Measurements from ENCODE around the gene SVOP.

The SVOP gene

DNA sequence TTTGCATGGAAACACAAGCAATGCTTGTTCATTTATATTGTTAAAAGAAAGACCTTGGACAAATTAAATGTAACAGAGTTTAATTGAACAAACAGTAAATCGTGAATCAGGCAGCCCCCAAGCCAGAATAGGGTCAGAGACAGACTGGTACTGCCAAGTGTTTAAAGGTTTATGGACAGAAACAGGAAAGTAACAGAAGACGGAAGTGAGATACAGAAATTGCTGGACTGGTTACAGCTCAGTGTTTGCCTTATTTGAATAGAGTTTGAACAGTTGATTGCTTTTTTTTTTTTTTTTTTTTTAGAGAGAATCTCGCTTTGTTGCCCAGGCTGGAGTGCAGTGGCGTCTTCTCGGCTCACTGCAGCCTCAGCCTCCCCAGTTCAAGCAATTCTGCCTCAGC lies 90.7 kb downstream of the SVOP start:
- DNase-seq: no peak

DNA sequence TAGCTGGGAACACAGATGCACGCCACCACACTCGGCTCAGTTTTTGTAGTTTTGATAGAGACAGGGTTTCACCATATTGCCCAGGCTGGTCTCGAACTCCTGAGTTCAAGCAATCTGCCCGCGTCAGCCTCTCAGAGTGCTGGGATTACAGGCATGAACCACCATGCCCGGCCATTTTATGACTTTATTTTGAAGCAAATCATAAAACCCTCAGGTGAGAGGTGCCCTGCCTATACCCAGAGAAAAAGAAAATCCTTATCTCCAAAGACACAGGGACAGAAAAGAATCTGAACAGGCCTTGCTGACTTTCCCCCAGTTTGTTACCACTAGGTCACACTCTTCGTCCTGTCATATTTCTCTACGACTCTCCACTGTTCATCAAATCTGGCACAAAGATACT lies 92.2 kb downstream of the SVOP start:
- DNase-seq: no peak

DNA sequence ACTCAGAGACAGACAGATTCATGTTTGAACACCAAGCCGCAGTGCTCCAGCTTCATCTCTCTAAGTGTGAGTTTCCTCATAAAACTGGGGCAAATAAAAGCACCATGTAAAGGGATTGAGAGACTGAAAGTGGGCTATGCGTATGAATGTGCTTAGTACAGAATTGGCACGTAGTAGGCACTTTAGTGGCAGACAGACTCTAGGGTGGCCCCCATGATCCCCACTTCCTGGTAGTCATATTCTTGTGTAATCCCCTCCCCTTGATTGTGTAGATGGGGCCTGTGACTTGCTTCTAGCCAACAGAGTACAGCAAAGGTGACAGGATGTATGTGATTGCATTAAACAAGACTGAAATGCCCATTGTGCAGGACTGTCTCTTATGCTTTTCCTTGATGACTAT lies 98.0 kb downstream of the SVOP start:
- no peak for DNase-seq

- DNase-seq: no peak
Observed at GRCh38 chr12:108921946-108922345, 98.9 kb downstream of the SVOP start.

DNA sequence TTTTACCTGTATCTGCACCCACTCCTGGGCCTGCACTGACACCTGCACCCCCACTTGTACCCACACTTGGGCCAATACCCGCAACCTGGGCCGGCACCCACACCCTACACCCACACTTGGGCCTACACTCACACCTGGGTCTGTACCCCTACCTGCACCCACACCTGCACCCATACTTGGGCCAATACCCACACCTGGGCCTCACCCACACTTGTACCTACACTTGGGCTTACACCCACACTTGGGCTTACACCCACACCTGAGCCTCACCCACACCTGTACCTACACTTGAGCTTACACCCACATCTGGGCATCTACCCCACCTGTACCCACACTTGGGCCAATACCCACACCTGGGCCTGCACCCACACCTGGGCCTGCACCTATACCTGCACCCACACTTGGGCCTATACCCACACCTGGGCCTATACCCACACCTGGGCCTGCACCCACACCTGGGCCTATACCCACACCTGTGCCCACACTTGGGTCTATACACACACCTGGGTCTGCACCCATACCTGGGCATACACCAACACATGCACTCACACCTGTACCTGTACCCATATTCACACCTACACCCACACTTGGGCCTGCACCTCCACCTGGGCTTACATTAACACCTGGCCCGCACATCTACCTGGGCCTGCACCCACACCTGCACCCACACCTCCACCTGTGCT lies 101.8 kb downstream of the SVOP start:
- no peak for DNase-seq

DNA sequence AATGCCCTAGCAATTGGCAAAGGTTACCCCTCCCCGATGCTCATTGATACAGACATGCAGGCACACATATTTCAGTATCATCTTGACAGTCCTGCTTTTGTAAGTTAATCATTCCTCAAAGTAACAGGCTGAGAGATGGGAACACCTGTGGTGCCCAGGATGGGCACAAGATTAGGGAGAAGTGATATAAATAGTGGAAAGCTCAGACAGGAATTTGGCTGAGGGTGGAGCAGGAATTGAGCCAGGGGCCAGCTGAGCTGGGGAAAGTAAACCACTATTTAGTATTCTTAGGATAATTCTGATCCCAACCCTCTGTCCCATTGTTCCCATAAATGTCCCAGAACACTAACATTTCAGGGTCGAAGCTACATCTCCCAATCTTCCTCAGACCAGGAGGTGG lies 102.7 kb downstream of the SVOP start:
- no peak for DNase-seq

DNA sequence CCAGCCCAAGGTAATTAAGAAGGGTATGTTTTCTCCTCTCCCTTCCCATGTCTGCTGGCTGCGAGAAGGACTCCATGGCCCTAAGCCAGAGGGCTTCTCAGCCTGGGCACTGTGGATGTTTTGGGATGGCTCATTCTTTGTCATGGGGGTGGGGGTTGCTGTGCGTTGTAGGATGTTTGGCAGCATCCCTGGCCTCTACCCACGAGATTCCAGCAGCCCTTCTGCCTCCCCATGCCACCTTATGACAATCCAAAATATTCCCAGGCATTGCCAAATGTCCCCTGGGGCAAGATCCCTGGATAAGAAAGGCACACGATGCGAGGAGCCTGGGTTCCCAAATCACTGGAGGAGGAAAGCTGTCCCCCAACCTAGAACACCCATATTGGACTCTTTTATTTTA lies 104.5 kb downstream of the SVOP start:
- DNase-seq: peak in 1 of 2 experiments; percentile 37

DNA sequence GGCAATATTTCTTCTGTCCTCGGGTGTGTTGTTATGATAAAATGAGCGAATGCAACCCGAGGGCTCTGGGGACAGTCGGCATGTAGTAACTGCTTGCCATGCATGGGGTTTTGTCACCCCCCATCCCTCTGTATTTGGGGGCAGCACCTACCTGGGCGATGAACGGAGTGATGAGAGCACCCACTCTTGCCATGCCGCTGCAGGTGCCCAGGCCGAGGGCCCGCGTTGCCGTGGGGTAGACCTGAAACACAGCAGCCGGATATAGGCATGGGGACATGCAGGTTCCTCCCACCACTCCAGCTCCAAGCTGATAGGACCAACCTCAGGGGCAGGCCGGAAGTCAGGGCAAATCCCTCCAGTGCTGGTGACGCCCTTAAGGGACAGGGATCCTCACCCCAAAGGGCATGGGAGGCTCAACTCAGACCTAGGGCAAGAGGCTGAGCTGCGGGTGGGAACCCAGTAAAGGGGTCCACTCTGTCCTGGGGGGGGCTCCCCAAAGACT lies 105.2 kb downstream of the SVOP start:
- DNase-seq: no peak

DNA sequence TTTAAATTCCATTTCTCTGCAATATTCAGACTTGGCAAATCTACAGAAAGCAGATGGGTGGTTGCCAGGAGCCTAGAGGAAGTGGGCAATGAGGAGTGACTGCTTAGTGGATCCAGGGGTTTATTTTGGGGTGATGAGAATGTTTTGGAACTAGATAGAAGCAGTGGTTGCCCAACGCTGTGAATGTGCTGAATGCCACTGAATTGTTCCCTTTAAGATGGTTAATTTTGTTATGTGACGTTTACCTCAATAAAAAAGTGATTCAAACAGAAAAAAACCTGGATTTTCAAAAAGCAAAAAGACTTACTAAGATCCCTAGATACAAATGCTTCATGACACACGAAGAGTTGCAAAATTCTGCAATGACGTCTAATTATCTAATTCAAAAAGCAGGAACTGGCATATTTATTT lies 106.7 kb downstream of the SVOP start:
- DNase-seq: peak in 1 of 2 experiments; percentile 42

DNA sequence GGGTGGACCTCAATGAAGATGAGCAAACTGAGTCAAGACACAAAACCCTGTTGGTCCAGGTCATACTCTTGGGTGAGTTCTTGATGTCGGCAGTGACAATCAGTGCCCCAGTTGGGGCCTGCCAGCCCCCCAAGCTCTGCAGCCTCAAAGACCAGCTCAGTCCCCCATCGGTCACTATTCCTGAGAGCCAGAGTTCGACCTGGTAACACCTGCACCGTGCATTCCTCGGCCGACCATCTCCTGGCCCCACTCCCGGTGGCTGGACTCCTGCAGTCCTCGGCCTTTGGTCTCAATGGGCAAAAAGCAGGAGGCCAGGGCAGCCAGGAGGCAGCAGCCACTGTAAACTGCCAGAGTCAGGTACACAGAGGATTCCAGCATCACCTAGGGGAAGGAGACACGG lies 108.5 kb downstream of the SVOP start:
- DNase-seq: no peak

DNA sequence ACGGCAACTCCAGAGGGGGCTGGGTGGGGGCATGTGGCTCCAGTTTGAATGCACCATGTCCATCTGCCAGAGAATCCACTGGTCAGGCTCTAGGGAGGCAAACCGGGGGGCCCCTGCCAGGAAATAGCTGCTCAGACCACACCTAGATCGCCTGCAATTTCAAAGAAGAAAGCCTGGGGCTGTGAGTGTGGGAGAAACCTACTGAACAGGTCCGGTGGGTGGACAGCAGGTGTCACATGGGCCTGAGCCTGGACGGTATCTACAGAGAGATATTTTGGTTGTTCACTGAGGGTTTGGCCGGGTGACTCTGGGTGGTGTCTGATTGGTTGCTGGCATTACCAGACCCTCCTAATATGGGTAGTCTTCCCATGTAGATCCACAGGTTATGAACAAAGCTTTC lies 109.0 kb downstream of the SVOP start:
- DNase-seq: no peak

DNA sequence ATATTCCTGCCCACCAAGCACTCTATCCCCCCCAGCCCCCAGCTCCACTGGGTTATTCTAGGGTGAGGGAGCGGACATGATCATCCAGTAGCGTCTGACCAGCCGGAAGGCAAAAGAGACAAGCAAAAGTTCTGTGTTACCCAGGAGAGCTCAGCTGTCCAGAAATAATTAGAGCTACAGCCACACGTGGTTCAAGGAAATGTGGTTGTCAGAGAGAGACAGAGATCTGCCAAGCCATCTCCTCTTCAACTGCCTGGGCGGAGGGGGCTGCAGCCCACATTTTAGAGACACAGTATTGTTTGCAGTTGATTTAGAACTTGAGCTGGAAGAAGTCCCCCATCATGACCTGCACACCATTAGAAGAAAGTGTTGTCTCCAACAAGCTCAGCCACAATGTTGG lies 110.5 kb downstream of the SVOP start:
- no peak for DNase-seq

GRCh38 chr12:108907839-108908351 lies 113.0 kb downstream of the SVOP start:
- DNase-seq: no peak

- no peak for DNase-seq
Observed at GRCh38 chr12:108906971-108907370, 113.9 kb downstream of the SVOP start.

GRCh38 chr12:108905725-108906124 lies 115.1 kb downstream of the SVOP start:
- DNase-seq: no peak

DNA sequence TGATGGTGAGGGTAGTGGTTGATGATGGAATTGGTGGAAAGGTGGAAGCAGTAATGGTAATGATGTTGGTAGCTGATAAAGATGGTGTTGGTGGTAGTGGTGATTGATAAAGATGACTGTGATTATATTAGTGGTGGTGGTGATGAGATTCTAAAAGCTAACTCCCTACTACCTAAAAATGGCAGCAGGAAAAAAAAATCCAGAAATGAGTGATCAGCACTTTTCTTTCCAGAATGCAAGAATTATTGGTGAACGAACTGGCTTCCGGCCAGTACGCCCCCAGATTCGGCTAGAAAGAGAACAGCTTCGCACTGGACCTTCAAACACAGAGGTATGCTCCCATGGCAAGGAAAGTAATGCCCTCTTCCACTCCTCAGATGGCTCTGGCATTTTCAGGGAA lies 121.7 kb downstream of the SVOP start:
- DNase-seq: no peak

GRCh38 chr12:108896817-108897216 lies 124.1 kb downstream of the SVOP start:
- DNase-seq: no peak

DNA sequence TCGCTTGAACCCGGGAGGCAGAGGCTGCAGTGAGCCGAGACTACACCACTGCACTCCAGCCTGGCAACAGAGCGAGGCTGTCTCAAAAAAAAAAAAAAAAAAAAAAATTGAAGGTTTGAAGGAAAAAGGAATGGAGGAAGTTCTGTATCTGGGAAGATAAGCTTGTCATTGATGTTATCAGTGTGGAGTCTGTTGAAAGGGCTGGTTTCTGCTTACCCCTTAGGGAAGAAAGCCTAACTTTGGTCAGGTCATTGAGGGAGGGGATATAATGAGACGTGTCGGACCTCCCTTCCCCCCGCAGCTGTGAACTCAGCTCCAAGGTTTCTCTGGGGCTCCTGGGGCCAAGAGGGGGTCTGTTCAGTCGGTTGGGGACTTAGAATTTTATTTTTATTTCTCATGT lies 124.5 kb downstream of the SVOP start:
- DNase-seq: no peak

DNA sequence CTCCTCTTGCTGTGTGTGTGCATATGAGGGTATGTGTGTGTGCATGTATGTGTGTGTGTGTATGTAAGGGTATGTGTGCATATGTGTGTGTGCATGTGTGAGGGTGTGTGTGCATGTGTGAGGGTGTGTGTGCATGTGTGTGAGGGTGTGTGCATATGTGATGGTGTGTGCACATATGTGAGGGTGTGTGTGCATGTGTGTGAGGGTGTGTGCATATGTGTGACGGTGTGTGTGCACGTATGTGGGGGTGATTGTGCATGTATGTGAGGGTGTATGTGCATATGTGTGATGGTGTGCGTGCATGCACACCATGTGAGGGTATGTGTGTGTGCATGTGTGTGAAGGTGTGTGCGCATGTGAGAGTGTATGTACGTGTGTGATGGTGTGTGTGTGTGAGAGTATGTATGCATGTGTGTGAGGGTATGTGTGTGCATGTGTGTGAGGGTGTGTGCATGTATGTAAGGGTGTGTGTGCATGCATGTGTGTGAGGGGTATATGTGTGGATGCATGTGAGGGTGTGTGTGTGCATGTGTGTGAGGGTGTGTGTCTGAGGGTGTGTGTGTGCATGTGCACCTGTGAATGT lies 125.6 kb downstream of the SVOP start:
- DNase-seq: no peak

- DNase-seq: no peak
Observed at GRCh38 chr12:108890208-108890607, 130.7 kb downstream of the SVOP start.

- DNase-seq: no peak
Observed at GRCh38 chr12:108888031-108888430, 132.8 kb downstream of the SVOP start.

DNA sequence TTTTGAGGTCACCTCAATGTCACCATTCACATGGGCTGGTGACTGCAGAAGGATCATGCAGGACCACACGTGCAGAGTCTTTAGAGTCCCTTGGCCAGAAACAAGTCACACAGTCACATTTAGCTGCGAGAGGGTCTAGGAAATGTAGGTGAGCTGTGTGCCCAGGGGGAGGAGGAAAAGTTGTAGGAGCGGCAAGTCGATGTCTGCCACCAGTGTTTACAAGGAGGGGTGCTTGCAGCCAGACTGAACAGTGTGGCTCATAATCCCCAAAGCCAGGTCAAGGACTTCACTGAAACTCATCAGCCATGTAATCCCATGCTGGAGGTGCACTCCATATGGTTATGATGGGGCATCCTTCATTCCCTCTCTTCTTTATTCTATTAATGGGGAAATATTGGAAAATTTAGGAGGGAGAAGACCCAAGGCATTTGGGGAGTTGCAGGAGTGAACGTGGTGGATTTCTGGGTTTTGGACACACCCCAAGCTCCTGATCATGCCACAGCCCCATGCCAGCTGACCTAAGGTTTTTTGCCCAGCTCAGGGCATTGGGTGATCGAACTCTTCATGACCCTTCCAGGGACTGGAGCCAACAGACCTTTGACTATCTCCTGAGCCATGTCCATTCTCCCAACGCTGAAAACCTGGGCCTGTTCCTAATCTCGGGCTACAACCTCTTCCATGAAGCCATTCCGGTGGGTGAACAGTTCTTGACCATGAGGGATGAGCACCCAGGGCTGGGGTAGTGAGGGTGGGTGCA lies 133.8 kb downstream of the SVOP start:
- DNase-seq: no peak

DNA sequence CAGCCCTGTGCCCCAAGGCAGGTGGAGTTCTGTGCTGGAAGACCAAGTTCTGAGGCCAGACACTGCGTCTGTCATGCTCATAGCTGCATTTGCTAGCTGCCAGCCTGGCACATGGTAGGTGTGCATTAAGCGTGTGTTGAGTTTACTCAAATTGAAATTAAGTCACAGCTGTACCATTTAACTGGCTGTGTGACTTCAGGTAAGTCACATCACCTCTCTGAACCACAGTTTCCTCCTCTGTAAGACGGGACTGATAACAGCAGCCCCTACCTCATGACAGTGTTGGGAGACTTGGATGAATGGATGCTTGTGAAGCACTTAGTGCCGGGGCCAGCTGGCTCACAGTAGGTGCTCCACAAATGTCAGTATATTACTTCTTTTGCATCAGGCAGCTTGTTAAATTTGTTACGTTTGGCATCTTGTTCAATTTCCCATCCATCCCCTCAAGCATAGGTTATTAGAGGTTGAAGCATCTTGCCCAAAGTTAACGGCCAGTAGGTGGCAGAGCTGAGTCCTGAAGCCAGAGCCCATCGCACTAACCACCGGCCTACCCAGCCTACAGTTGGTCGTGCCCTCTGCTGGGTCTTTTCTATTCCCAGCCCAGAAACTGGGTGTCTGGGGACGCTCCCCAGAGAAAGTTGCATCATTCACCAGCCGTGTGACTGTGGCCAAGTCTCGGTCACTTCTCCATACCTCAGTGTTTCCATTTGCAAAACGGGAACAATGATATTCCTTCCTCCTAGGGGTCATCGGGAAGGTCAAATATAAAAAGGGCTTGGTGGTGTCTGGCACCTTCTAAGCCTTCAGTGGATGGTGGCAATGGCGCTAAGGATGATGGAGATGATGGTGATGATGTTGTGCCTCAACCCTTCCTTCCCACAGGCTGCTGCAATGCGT lies 136.5 kb downstream of the SVOP start:
- peak; percentile 34 to 46 for DNase-seq
